Measurements from ENCODE around the gene EHBP1L1. TPM values are rescaled to one million over a fixed set of nuclear protein-coding genes. Genes with fewer than 3 reads are reported as not detected.

Gene EHBP1L1
- total and polyA plus RNA-seq, 2 of the 13 experiments (the other 11 are each of a cell fraction or from before 2014, with no cell fraction given): 8.3 to 10.6 TPM

GRCh38 chr11:65599216-65599954 is 23.5 kb downstream of the EHBP1L1 start (continued):
- TF ChIP-seq, protein P1, sequence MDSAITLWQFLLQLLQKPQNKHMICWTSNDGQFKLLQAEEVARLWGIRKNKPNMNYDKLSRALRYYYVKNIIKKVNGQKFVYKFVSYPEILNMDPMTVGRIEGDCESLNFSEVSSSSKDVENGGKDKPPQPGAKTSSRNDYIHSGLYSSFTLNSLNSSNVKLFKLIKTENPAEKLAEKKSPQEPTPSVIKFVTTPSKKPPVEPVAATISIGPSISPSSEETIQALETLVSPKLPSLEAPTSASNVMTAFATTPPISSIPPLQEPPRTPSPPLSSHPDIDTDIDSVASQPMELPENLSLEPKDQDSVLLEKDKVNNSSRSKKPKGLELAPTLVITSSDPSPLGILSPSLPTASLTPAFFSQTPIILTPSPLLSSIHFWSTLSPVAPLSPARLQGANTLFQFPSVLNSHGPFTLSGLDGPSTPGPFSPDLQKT (CRISPR knock-in tag; IDR thresholded peaks at IDR 0.05; ENCODE audit: borderline replicate concordance): no peak
- TF ChIP-seq SNAPC2 (CRISPR knock-in tag; IDR thresholded peaks at IDR 0.05) (no peak), CBX5 (CRISPR knock-in tag; IDR thresholded peaks at IDR 0.05; ENCODE audit: borderline replicate concordance) (no peak), ZSCAN20 (CRISPR knock-in tag; IDR thresholded peaks at IDR 0.05; ENCODE audit: borderline replicate concordance) (no peak), KDM1A (CRISPR knock-in tag; IDR thresholded peaks at IDR 0.05) (no peak), ZNF607 (CRISPR knock-in tag; IDR thresholded peaks at IDR 0.05; ENCODE audit: borderline replicate concordance) (no peak), ELF4 (CRISPR knock-in tag; IDR thresholded peaks at IDR 0.05; ENCODE audit: borderline replicate concordance) (no peak), CREBL2 (CRISPR knock-in tag; IDR thresholded peaks at IDR 0.05; ENCODE audit: borderline replicate concordance) (no peak), RBM22 (optimal IDR thresholded peaks at IDR 0.05; ENCODE audit: low read length) (peak; percentile 52), POLR2A (IDR thresholded peaks at IDR 0.05; ENCODE audit: insufficient read depth in 1 of 2, low read depth in 2 of 2, low read length in 2 of 2) (peak in 1 of 2 experiments; percentile 54; a peak in 1 of 4 replicates)

- WGBS (ENCODE audit: low lambda C conversion rate): 100% methylated on average over 1 of the region's 6 CpGs
- CTCF ChIA-PET (ENCODE audit: low intra/inter-chr PET ratio, low total read pairs): no interaction called here
- Histone ChIP-seq H3K4me2 (ENCODE audit: low read depth, low read length) (no peak overlapping the region), H3K27me3 (ENCODE audit: control insufficient read depth in 1 of 2, insufficient read depth in 2 of 2, low read length in 2 of 2) (no peaks in the 10 kb centered on the region), H2AFZ (ENCODE audit: low read length) (no peak overlapping the region), H3K27ac (ENCODE audit: extremely low read length, insufficient read depth, low read length) (no peak overlapping the region), H3K79me2 (ENCODE audit: insufficient read depth, low read length) (no peaks in the 10 kb centered on the region), H3K9me3 (ENCODE audit: low read length) (no peaks in the 10 kb centered on the region), H3K4me1 (ENCODE audit: insufficient read depth, low read length) (no peaks in the 10 kb centered on the region), H3K4me3 (replicated peaks in 1 of 3; ENCODE audit: insufficient read depth in 1 of 3, low read depth in 2 of 3, low read length in 3 of 3) (no peak overlapping the region), H3K36me3 (replicated peaks in 1 of 2; ENCODE audit: control insufficient read depth in 1 of 2, insufficient read depth in 2 of 2, low read length in 2 of 2) (peaks cover 14 to 36% of the 10 kb centered on the region in 2 experiments), H4K20me1 (ENCODE audit: insufficient read depth, low read length) (0 out of 2 replicates have a peak, but pooled peaks cover 3% of the 10 kb centered on the region), H3K9ac (ENCODE audit: insufficient read depth, low read depth, low read length) (no peak overlapping the region)
- intact Hi-C loops (cut with micrococcal nuclease; ENCODE audit: unreplicated experiment): no loop called here
- DNase-seq (ENCODE audit: low spot score) (no peak), FAIRE-seq (no peak), ATAC-seq (0 out of 3 replicates have a peak, but pooled peaks have one; percentile 4)
- no TSS peak for BruUV-seq (replicated peaks)
- in situ Hi-C loops (cut with HindIII; ENCODE audit: extremely low pct_ligation_motif_present, low pct_unique_long_range_greater_than_20kb): no loop called here
- TF ChIP-seq RBFOX2 (IDR thresholded peaks at IDR 0.05; ENCODE audit: low read depth, low read length) (peak; percentile 57; the same call in 1 of the 2 replicates), ZNF503 (CRISPR knock-in tag; IDR thresholded peaks at IDR 0.05) (no peak), ZBTB3 (CRISPR knock-in tag; IDR thresholded peaks at IDR 0.05; ENCODE audit: borderline replicate concordance, low read depth) (no peak), RBM22 (optimal IDR thresholded peaks at IDR 0.05; ENCODE audit: low read length) (peak; percentile 60), AGO2 (optimal IDR thresholded peaks at IDR 0.05; ENCODE audit: low read depth, low read length) (peak; percentile 11), PITX1 (CRISPR knock-in tag; IDR thresholded peaks at IDR 0.05) (no peak)
- POLR2A ChIA-PET: interaction anchor here (0.6 to 6.0 kb wide), 3 partner anchors 11 to 63 kb away, joined by 3 to 47 read pairs (median 3); partner anchors contain the start of genes MAP3K11 and PCNX3
These were observed 24.0 kb downstream of the EHBP1L1 start for GRCh38 chr11:65599955-65600246.

All from HepG2 (cell line).